Activated CD8-positive, alpha-beta memory T cell treated with anti-CD3 and anti-CD28 coated beads for 1 hour (primary cell): ENCODE results near the gene PHYKPL.

ENCODE experiments used
- DNase-seq, 2 donors: peaks; one replicate each; pipeline ENCODE4 v3.0.0-alpha.2; 2020; ENCODE audit warnings: low read depth in 1 of 2; ENCODE audit errors: extremely low read depth in 1 of 2

Gene PHYKPL

DNA sequence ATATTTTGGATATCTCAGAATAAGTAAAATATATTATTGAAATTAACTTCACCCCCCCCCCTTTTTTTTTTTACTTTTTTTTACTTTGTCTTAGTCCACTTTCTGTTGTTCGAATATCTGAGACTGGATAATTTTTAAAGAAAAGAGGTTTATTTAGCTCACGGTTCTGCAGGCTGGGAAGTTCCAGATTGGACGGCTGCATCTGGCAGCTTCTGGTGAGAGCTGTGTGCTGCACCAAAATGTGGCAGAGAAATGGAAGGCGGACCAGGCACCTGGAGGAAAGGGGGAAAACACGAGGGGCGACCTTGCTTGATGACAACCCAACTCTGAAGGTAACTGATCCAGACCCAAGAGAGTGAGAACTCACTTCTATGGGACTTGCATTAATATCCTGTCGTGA, 39.8 kb downstream of the PHYKPL start:
- no peak for DNase-seq

DNA sequence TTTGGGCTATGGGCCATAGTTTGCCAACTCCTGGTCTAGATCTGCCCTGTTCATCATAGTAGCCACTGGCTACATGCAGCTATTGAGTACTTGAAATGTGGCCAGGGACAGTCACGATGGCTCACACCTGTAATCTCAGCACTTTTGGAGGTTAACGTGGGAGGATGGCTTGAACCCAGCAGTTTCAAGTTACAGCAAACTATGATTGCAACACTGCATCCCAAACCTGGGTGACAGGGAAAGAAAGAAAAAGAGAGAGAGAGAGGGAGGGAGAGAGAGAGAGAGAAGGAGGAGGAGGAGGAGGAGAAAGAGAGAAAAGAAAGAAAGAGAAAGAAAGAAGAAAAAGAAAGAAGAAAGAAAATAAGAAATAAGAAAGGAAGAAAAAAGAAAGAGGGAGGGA, 40.4 kb downstream of the PHYKPL start:
- no peak for DNase-seq

GRCh38 chr5:178191661-178192060, 40.9 kb downstream of the PHYKPL start:
- DNase-seq: no peak

DNA sequence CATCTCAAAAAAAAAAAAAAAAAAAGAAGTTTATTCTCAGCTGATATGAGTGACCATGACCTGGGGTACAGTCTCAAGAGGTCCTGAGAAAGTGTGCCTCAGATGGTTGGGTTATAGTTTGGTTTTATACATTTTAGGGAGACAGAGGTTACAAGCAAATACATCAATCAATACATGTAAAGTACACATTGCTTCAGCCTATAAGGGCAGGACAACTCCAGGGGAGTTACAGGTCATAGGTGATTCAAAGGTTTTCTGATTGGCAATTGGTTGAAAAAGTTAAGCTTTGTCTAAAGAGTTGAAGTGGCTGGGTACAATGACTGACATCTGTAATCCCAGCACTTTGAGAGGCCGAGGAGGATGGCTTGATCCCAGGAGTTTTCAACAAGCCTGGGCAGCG, 43.2 kb downstream of the PHYKPL start:
- no peak for DNase-seq

DNA sequence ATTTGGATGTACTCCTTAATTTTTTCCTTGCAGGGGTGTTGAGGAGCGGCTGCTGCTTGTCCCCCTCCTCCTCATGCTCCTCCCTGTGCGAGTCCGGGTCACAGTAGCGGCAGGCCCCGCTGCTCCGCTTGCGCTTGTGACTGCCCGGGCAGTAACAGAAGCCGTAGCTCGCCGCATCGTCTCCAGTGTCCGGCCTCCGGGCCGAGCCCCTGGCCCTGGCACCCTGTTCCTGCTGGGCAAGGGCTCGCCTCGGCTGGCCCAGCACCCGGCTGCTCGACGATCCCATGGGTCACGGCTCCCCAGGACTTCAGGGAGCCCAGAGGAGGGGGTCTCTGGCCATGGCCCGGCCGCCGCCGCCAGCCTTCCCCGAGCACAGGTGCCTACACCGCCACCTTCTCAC, 45.6 kb downstream of the PHYKPL start, which contains the start of gene GMCL2:
Gene GMCL2, minus strand, starts transcription at position 358 of the 400 bp plus-strand sequence. Its CDS starts 72 bp downstream, at position 286.
- DNase-seq: no peak

DNA sequence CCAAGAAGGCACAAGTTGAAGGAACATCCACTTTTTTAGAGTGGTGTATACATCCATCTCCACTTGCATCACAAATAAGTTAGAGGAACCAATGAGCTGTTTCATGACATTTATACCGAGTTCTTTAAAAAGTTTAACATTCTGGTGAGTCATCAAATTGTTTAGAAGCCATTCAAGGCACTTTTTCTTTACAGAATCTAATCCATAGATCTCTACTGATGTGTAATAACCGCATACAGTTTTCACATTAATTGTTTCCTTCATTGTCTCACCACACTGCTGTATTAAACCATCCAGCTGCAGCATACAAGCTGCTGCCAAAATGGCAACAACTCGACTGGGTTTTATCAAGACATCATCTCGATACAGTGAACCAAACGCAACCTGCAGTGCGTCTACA, 46.2 kb downstream of the PHYKPL start:
- DNase-seq: no peak

- DNase-seq: no peak
Observed at GRCh38 chr5:178182158-178182876, 50.3 kb downstream of the PHYKPL start.

GRCh38 chr5:178180141-178180863, 52.3 kb downstream of the PHYKPL start:
- no peak for DNase-seq

DNA sequence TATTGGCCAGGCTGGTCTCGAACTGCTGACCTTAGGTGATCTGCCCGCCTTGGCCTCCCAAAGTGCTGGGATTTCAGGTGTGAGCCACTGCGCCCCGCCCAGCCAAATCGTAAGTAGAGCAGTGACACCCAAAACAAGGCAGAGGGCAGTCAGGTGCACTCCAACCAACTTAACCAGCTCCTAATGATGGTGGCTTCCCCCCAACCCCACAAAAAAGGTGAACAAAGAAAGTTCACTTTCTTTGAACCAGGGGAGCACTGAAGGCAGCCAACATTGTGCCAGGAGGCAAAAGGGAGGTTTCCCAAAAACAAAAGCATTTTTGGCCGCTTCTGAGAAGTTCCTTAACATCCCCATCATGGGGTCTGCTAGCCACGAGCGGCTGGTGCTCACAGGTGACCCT, 55.0 kb downstream of the PHYKPL start:
- no peak for DNase-seq

DNA sequence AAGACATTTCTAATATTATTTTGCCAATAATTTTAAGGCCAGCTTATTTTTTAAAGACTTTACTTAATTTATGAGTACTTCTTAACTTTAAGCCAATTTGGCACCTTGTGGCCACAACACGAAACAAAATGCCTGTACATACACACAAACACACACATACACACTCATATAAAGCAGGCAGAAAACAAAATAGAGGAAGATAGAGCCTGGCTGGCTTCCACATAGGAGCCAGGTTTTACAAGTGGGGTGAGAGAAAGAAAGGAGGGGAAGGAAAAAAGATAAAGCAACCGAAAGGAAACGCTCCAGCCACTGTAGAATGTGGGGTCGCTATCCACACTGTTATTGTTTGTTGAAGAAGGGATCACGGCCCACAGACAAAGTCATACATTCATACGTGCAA, 55.8 kb downstream of the PHYKPL start:
- no peak for DNase-seq

GRCh38 chr5:178174456-178174855, 58.1 kb downstream of the PHYKPL start:
- no peak for DNase-seq

DNA sequence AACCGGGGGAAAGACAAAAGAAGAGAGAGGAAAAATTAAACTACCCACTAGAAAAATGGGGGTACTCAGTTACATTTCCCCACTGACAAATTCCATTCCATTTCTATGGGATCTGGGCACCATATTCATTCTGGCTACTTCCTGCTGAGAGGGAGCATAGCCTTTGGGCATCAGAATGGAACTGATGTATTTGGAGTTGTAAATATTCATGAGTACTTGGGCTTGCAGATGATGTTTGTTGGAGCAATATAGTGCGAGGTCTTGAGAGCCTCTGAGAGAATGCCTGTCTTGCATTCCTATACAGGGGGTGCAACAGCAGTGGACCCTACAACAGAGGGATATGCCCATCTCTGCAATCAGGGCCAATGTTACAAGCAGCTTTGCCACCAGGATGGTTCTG, 62.1 kb downstream of the PHYKPL start:
- DNase-seq: no peak

DNA sequence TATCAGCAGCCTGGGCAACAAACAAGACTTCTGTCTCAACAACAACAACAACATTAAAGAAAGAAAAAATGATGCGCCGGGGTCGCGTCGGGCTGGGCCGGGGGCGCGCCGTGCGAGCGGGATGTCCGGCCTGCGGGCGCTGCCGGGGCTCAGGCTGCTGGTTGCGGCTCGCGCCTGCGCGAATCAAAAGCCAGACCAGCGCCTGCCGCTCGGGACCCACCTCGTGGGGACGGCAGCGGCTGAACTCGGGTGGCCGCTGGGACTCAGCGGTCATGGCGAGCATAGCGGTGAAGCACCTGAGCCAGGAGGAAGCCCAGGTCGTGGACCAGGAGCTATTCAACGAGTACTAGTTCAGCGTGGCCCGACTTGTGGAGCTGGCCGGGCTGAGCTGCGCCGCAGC, 67.0 kb downstream of the PHYKPL start:
- no peak for DNase-seq

DNA sequence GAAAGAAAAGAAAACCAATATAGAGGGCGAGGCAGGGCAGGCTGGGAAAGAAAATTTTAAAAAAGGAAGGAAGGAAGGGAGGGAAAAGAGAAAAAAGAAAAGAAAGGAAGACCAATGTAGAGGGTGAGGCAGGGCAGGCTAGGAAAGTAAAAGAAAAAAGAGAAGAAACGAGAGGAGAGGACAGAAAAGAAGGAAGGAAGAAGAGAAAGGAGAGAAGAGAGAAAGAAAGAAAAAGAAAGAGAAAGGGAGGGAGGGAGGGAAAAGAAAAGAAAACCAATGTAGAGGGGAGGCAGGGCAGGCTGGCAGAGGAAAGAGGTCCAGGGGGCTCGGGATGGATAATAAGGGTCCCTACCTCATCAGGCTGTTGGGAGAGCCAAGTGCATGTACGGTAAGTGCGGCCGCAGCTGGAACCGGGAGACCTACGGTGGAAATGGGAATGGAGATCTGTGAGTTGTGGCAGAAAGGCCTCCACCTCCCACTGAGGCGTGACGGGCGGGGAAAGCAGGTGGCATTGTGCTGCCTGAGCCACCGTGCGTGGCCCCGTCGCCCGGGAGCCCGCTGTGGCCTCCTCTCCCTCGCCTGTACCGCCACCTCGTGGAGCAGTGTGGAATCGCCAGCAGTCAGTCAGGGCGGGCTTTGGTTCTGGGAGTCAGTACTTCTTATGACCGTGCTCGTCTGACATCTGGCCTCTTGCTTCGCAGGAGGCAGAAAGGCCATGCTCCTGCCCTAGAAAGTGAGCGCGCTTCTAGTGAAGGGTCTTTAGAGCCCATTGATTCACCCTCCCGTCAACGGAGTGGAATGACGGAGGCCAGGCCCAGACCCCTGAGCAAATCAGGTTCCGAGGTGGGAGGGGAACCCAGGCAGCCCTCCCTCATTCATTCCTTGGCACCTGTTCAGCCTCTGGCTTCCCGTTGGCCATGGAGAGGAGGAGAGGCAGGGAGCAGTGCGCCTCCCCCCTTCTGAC, 68.5 kb downstream of the PHYKPL start:
- DNase-seq: peak; percentile 77 to 87

DNA sequence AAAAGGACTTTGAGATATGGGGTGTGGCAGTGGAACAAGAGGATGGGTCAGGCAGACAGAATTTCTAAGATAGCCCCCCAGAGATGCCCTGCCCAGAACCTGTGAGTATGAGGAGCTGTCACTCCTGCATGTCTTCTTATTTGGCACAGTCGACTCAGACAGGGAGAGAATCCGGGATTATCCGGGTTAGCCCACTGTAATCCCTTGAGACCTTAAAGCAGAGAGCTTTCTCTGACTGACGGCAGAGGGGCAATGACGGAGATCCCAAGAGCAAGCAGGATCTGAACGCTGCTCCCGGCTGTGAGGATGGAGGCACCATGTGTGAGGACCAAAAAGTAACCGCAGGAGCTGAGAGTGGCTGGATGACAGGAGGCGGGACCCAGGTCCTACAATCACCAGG, 70.1 kb downstream of the PHYKPL start:
- no peak for DNase-seq

DNA sequence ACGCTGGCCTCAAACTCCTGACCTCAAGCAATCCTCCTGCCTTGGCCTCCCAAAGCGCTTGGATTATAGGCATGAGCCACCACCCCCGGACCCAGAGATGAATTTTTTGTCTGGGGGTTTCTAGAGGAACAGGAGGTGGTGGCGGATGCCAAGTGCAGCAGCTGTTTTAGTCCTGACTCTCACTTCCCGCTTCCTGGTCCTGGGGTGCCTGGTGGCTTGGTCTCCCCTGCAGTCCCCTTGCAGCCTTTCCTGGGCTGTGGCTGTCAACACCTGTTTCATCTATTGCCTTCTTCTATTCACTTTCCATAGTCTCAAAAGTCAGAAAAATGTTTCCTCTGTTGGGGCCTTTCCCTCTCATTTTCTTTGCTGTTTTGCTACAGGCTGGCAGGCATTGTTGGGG, 72.4 kb downstream of the PHYKPL start:
- no peak for DNase-seq
